Measurements from ENCODE around the gene IPMK.
"Not testable (repeated sequence)": the region's sequence is repeated elsewhere in the genome, so short reads cannot be mapped to it uniquely, and the experiment has no call there.

IPMK gene

GRCh38 chr10:58219875-58220274, 47.8 kb downstream of the IPMK start:
- DNase-seq: no peak

- no peak for DNase-seq
These were observed 50.1 kb downstream of the IPMK start for GRCh38 chr10:58217612-58218011.

- DNase-seq: no peak
These were observed 55.1 kb downstream of the IPMK start for GRCh38 chr10:58212622-58213021.

GRCh38 chr10:58210160-58210559, 57.5 kb downstream of the IPMK start:
- no peak for DNase-seq

- no peak for DNase-seq
These were observed 58.0 kb downstream of the IPMK start for GRCh38 chr10:58209669-58210068.

- DNase-seq: no peak
These were observed 61.4 kb downstream of the IPMK start for GRCh38 chr10:58206251-58206650.

GRCh38 chr10:58201704-58202103, 66.0 kb downstream of the IPMK start:
- DNase-seq: no peak

GRCh38 chr10:58189269-58189668, 78.4 kb downstream of the IPMK start:
- DNase-seq: no peak

- no peak for DNase-seq
These were observed 83.5 kb downstream of the IPMK start for GRCh38 chr10:58184120-58184670.

GRCh38 chr10:58180666-58181065, 87.0 kb downstream of the IPMK start:
- no peak for DNase-seq

GRCh38 chr10:58179238-58179637, 88.5 kb downstream of the IPMK start:
- no peak for DNase-seq

- DNase-seq: no peak
These were observed 88.9 kb downstream of the IPMK start for GRCh38 chr10:58178811-58179210.

- DNase-seq: peak; percentile 20
These were observed 90.2 kb downstream of the IPMK start for GRCh38 chr10:58177362-58177947.

- DNase-seq: no peak
These were observed 91.4 kb downstream of the IPMK start for GRCh38 chr10:58175990-58176900.

GRCh38 chr10:58174831-58175230, 92.9 kb downstream of the IPMK start:
- DNase-seq: no peak

- DNase-seq: no peak
These were observed 94.3 kb downstream of the IPMK start for GRCh38 chr10:58173391-58173790.

GRCh38 chr10:58171146-58171545, 96.5 kb downstream of the IPMK start:
- no peak for DNase-seq

- DNase-seq: no peak
These were observed 103.2 kb downstream of the IPMK start for GRCh38 chr10:58164517-58164916.

GRCh38 chr10:58158806-58159205, 108.9 kb downstream of the IPMK start:
- DNase-seq: no peak

GRCh38 chr10:58157076-58157766, 110.5 kb downstream of the IPMK start:
- DNase-seq: no peak

GRCh38 chr10:58155941-58156340, 111.8 kb downstream of the IPMK start:
- DNase-seq: not testable (repeated sequence)

- no peak for DNase-seq
These were observed 113.9 kb downstream of the IPMK start for GRCh38 chr10:58153751-58154150.

GRCh38 chr10:58152673-58153263, 114.9 kb downstream of the IPMK start:
- DNase-seq: peak; percentile 4
